ENCODE results near the gene GMDS. TPM values are rescaled to one million over a fixed set of nuclear protein-coding genes. Genes with fewer than 3 reads are reported as not detected.

Gene GMDS
- total and polyA plus RNA-seq, 2 donors (not counting 1 experiment from before 2014, with no cell fraction given), result 11.5 to 16.4 TPM

DNA sequence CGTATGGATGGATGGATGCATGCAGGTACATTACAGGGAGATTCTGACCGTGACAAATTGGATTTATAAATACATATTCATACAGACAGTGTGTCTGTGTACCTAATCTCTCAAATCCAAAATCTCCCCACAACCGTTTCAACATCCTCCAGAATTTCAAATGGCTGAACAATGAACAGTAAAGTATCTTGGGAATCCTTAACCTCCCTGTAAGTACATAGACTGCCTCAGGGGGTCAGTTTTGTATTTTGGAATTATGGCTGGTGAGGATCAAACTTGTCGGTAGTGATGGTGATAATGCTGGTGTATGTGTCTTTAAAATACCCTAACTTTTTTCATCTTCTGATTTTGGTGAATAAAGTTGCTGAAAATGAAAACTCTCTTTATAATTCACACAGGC is 389.5 kb downstream of the GMDS start:
- Mint-ChIP-seq H3K27me3 (no peaks in the 10 kb centered on the region), H3K27ac (no peak overlapping the region), H3K9me3 (ENCODE audit: insufficient read depth) (no peaks in the 10 kb centered on the region), H3K4me1 (peaks cover 27% of the 10 kb centered on the region), H3K4me3 (peak overlapping the region; percentile 9)
- H4K20me1 ChIP-seq (ENCODE audit: control insufficient read depth, insufficient read depth, low read length, poor library complexity, severe bottlenecking), result no peaks in the 10 kb centered on the region
- H3K27ac ChIP-seq (ENCODE audit: low read length in 2 of 2), result no peak overlapping the region
- ChIA-PET POLR2A (no interaction called here), CTCF (interaction anchor here (0.7 kb wide), 1 partner anchor 13 kb away, joined by 3 read pairs; no protein-coding TSS in a partner anchor)
- no peak overlapping the region for H2AFZ ChIP-seq (ENCODE audit: insufficient read depth, low read depth, low read length, poor library complexity, severe bottlenecking)
- DNase-seq (no peak), ATAC-seq (ENCODE audit: low read depth) (no peak)
- TF ChIP-seq EZH2 (IDR thresholded peaks at IDR 0.05; ENCODE audit: borderline replicate concordance, insufficient read depth, low read depth, low read length, poor library complexity, severe bottlenecking), result no peak
- TF ChIP-seq, protein P1, sequence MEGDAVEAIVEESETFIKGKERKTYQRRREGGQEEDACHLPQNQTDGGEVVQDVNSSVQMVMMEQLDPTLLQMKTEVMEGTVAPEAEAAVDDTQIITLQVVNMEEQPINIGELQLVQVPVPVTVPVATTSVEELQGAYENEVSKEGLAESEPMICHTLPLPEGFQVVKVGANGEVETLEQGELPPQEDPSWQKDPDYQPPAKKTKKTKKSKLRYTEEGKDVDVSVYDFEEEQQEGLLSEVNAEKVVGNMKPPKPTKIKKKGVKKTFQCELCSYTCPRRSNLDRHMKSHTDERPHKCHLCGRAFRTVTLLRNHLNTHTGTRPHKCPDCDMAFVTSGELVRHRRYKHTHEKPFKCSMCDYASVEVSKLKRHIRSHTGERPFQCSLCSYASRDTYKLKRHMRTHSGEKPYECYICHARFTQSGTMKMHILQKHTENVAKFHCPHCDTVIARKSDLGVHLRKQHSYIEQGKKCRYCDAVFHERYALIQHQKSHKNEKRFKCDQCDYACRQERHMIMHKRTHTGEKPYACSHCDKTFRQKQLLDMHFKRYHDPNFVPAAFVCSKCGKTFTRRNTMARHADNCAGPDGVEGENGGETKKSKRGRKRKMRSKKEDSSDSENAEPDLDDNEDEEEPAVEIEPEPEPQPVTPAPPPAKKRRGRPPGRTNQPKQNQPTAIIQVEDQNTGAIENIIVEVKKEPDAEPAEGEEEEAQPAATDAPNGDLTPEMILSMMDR (IDR thresholded peaks at IDR 0.05), result no peak
- no peak overlapping the region for H3K9ac ChIP-seq (ENCODE audit: low read length)
- H3K9me3 ChIP-seq (ENCODE audit: control extremely low read depth in 1 of 3, control insufficient read depth in 2 of 3, insufficient read depth in 1 of 3, low read length in 2 of 3), result no peaks in the 10 kb centered on the region
- WGBS (ENCODE audit: insufficient coverage), result no CpG with 5 or more reads among the region's 4 CpGs
- no peaks in the 10 kb centered on the region for H3K27me3 ChIP-seq (replicated peaks in 1 of 4; ENCODE audit: control extremely low read depth in 1 of 4, control insufficient read depth in 3 of 4, insufficient read depth in 4 of 4, low read length in 3 of 4)
- H3K4me1 ChIP-seq (ENCODE audit: control insufficient read depth in 2 of 2, insufficient read depth in 2 of 2, low read length in 2 of 2), result peaks cover 18 to 21% of the 10 kb centered on the region in 2 donors
- no peaks in the 10 kb centered on the region for H3K79me2 ChIP-seq (ENCODE audit: control insufficient read depth, insufficient read depth, low read length)
- H3K36me3 ChIP-seq (replicated peaks in 1 of 2; ENCODE audit: control extremely low read depth in 1 of 2, control insufficient read depth in 1 of 2, extremely low read depth in 1 of 2, insufficient read depth in 2 of 2, low read length in 1 of 2), result no peaks in the 10 kb centered on the region
- peak overlapping the region; percentile 43 for H3K4me2 ChIP-seq (replicated peaks; ENCODE audit: low read depth, low read length, poor library complexity, severe bottlenecking)
- intact Hi-C loops (cut with micrococcal nuclease), result no loop called here
- H3K4me3 ChIP-seq (ENCODE audit: control extremely low read depth in 1 of 5, extremely low read depth in 1 of 5, insufficient read depth in 1 of 5, low read depth in 2 of 5, low read length in 4 of 5), result no peak overlapping the region

DNA sequence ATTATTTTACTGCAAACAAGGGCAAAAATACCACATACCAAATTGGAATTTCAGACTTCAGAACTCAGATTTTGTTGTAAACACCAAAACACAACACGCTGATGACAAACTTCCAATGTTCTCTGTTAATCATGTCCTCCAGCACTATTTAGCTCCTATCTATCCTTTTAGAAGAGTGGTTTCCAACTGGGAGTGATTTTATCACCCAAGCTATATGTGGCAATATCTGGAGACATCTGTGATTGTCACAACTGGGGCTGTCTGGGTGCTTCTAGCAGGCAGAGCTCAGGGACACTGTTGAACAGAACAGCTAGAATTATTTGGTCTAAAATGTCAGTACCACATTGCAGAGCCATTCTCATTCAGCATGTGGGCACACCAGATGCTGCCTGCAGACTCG is 391.1 kb downstream of the GMDS start:
- no peaks in the 10 kb centered on the region for H4K20me1 ChIP-seq (ENCODE audit: control insufficient read depth, insufficient read depth, low read length, poor library complexity, severe bottlenecking)
- POLR2A ChIA-PET, result no interaction called here
- H3K9me3 ChIP-seq (ENCODE audit: control extremely low read depth in 1 of 3, control insufficient read depth in 2 of 3, insufficient read depth in 1 of 3, low read length in 2 of 3), result no peaks in the 10 kb centered on the region
- H3K4me1 ChIP-seq (ENCODE audit: control insufficient read depth in 2 of 2, insufficient read depth in 2 of 2, low read length in 2 of 2), result peaks cover 24 to 25% of the 10 kb centered on the region in 2 donors
- DNase-seq (no peak), ATAC-seq (ENCODE audit: low read depth) (no peak)
- WGBS (ENCODE audit: insufficient coverage), result 100% methylated on average over 1 of the region's 2 CpGs
- H3K79me2 ChIP-seq (ENCODE audit: control insufficient read depth, insufficient read depth, low read length), result no peaks in the 10 kb centered on the region
- Mint-ChIP-seq H3K9me3 (ENCODE audit: insufficient read depth) (no peaks in the 10 kb centered on the region), H3K27me3 (no peaks in the 10 kb centered on the region), H3K4me1 (peaks cover 30% of the 10 kb centered on the region), H3K4me3 (no peak overlapping the region), H3K27ac (no peak overlapping the region)
- H3K36me3 ChIP-seq (replicated peaks in 1 of 2; ENCODE audit: control extremely low read depth in 1 of 2, control insufficient read depth in 1 of 2, extremely low read depth in 1 of 2, insufficient read depth in 2 of 2, low read length in 1 of 2), result no peaks in the 10 kb centered on the region
- no peaks in the 10 kb centered on the region for H3K27me3 ChIP-seq (replicated peaks in 1 of 4; ENCODE audit: control extremely low read depth in 1 of 4, control insufficient read depth in 3 of 4, insufficient read depth in 4 of 4, low read length in 3 of 4)
- no peak for TF ChIP-seq EZH2 (IDR thresholded peaks at IDR 0.05; ENCODE audit: borderline replicate concordance, insufficient read depth, low read depth, low read length, poor library complexity, severe bottlenecking)
- TF ChIP-seq, protein P1 (IDR thresholded peaks at IDR 0.05), result no peak
- no peak overlapping the region for H3K27ac ChIP-seq (ENCODE audit: low read length in 2 of 2)
- intact Hi-C loops (cut with micrococcal nuclease), result no loop called here
- no peak overlapping the region for H3K4me2 ChIP-seq (replicated peaks; ENCODE audit: low read depth, low read length, poor library complexity, severe bottlenecking)
- no peak overlapping the region for H3K4me3 ChIP-seq (ENCODE audit: control extremely low read depth in 1 of 5, extremely low read depth in 1 of 5, insufficient read depth in 1 of 5, low read depth in 2 of 5, low read length in 4 of 5)
- no peak overlapping the region for H2AFZ ChIP-seq (ENCODE audit: insufficient read depth, low read depth, low read length, poor library complexity, severe bottlenecking)
- no peak overlapping the region for H3K9ac ChIP-seq (ENCODE audit: low read length)
- CTCF ChIA-PET, result no interaction called here
